Head of caudate nucleus (tissue), 42 donors: Measurements from ENCODE around the gene FILIP1L.

ENCODE experiments used
- DNase-seq, 42 donors: peaks; one replicate each; pipeline versions ENCODE4 v3.0.0 to v3.0.0-alpha.2; 2020 to 2021; ENCODE audit warnings: mixed read lengths in 7 of 42
- intact Hi-C: fragments of 100-400 bp; cut with DNase I; formaldehyde crosslinking; loops from one replicate; pipeline ENCODE4 v1.15.0; 2022

Gene FILIP1L

GRCh38 chr3:100081311-100081710, 33.0 kb downstream of the FILIP1L start:
- intact Hi-C loops, result no loop called here
- DNase-seq, result no peak

DNA sequence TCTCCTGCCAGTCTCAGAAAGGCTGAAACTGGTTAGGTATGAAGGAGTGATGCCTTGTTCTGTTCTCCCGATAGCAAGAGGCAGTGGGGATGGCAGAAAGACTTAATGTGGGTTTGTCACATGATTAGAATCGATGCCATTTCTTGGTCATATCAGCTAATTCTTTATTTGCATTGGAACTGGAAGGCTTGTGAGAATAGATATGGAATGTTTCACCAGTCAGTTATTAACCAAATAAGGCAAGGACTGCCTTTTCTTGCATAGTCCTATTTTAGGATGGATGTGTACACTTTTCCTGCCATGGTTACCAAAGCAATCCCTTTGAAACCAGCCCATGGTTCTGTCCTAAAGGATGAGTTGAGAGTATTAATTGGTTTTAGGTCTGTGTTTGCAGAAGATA, 33.7 kb downstream of the FILIP1L start:
- intact Hi-C loops, result no loop called here
- DNase-seq, result no peak

- intact Hi-C loops, result no loop called here
- DNase-seq, result no peak
Observed at GRCh38 chr3:100079328-100079727, 35.0 kb downstream of the FILIP1L start.

- intact Hi-C loops, result no loop called here
- no peak for DNase-seq
Observed at GRCh38 chr3:100076731-100077529, 37.4 kb downstream of the FILIP1L start.

GRCh38 chr3:100075851-100076730, 38.2 kb downstream of the FILIP1L start:
- no peak for DNase-seq
- intact Hi-C loops, result no loop called here

- intact Hi-C loops, result no loop called here
- DNase-seq, result no peak
Observed at GRCh38 chr3:100075196-100075595, 39.1 kb downstream of the FILIP1L start.

GRCh38 chr3:100073714-100074307, 40.5 kb downstream of the FILIP1L start:
- intact Hi-C loops, result no loop called here
- peak in 1 of 42 donors; percentile 17 for DNase-seq

GRCh38 chr3:100073049-100073713, 41.1 kb downstream of the FILIP1L start:
- intact Hi-C loops, result no loop called here
- DNase-seq, result no peak

DNA sequence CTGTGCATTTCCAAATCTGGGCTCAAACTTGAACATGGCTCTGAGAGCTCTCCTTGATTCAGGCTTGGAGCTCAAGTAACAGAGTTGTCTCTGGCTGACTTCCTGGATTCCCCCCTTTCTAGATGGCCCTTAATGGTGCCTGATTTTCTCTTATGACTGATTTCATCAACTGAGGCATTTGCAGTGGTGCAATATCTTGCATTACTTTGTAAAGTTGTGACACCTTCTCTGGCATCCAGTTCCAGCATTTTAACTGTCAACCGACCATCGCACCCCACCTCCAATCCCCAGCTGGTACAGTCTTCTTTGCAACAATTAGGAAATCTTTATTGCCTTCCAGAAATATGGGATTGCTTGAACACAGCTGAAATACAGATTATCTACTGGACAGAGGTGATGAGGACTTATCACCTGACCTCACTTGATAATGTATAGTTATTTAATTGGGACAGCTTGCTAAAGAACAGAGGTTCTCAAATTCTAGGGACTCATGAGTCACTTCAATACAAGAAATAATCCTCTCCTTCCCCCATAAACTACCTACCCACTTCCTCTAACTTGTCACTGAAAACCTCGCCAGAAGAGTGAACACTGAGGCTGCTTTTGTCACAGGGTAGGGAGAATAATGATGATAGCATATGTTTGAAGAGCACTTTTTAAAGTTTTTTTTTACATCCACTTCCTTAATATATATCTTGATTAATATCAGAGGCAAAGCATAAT, 41.8 kb downstream of the FILIP1L start:
- peak in 8 of 42 donors; percentile 17 to 56 (median 31) for DNase-seq
- intact Hi-C loops, result no loop called here

DNA sequence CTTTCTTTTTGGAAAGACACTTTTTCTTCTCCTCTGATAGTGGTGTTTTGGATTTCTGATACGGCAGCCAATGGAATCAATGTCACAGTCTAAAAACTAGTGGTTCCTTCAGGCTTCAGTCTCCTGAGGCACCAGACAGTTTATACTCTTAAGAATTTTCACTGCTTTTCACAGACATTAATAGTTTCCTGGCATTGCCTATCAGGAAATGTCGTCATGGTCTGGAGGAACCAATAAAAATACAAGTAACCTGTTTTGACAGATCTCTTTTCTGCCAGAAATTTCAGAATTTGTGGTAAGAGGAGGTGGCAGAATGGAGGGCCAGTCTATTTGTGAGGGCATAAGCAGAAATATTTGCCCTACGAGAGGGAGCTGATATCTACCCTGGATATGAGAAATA, 44.8 kb downstream of the FILIP1L start:
- DNase-seq, result no peak
- intact Hi-C loops, result no loop called here

DNA sequence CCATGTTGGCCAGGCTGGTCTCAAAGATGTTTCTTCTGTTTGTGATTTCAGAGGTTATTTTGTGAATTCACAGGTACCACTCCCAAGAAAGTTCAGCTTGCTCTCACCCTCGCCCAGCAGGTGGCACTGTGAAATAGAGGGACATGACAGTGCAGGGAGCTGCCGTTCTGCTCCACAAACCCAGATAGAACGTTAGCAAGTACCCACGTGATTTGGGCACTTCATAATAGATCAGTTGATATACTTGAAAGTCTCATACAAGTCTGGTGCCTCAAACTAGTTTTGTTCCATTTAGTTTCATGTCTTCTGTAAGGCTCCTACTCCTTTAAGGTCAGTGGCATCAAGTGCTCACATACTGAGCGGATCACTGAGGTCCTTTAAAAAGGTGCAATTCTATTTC, 45.5 kb downstream of the FILIP1L start:
- peak; percentile 49 to 85 (median 72) for DNase-seq
- intact Hi-C loops, result no loop called here

- DNase-seq, result no peak
- intact Hi-C loops, result no loop called here
Observed at GRCh38 chr3:100067589-100067988, 46.7 kb downstream of the FILIP1L start.

GRCh38 chr3:100063929-100064461, 50.3 kb downstream of the FILIP1L start:
- no peak for DNase-seq
- intact Hi-C loops, result no loop called here

GRCh38 chr3:100062665-100063064, 51.6 kb downstream of the FILIP1L start:
- intact Hi-C loops, result no loop called here

GRCh38 chr3:100060685-100061484, 53.4 kb downstream of the FILIP1L start:
- DNase-seq, result peak in 12 of 42 donors; percentile 5 to 51 (median 17)

More at GRCh38 chr3:100062665-100063064, 51.6 kb downstream of the FILIP1L start:
- DNase-seq, result no peak

DNA sequence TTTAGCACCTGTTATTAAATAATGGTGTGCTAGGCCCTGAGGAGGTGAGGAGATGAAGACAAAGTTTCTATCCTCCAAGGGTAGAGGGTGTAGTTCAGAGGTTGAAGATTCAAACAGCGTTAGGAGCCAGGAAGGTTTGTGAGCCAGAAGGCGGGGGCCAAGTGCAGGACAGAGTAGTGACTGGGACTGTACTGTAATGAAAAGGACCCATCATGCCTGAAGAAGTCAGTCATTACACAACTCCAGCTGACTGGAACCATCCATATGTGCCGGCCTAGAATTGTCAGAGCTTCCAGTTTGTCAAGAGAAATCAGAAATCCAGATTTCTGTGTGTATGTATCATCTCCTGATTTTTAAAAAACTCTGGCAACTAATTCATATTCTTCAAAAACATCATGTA, 54.8 kb downstream of the FILIP1L start:
- intact Hi-C loops, result no loop called here

More at GRCh38 chr3:100060685-100061484, 53.4 kb downstream of the FILIP1L start:
- intact Hi-C loops, result no loop called here

More for the DNA sequence above, 54.8 kb downstream of the FILIP1L start:
- DNase-seq, result no peak
